ENCODE measurements around the gene CLCA1. TPM values are rescaled to one million over a fixed set of nuclear protein-coding genes. Genes with fewer than 3 reads are reported as not detected.

CLCA1 gene
- total RNA-seq, 1 donor from 2014 or later, result not detected

GRCh38 chr1:86515597-86515996 lies 46.9 kb downstream of the CLCA1 start:
- Histone ChIP-seq H3K9me3 (no peaks in the 10 kb centered on the region), H3K36me3 (no peaks in the 10 kb centered on the region), H3K4me3 (no peak overlapping the region), H3K27ac (no peak overlapping the region), H3K27me3 (no peaks in the 10 kb centered on the region), H3K4me1 (no peaks in the 10 kb centered on the region)
- DNase-seq (no peak), ATAC-seq (peak; percentile 53)
- TF ChIP-seq CTCF (IDR thresholded peaks at IDR 0.05), result peak; percentile 36
- intact Hi-C loops (cut with DNase I), result no loop called here

GRCh38 chr1:86516335-86516734 lies 47.6 kb downstream of the CLCA1 start:
- DNase-seq (no peak), ATAC-seq (no peak)
- Histone ChIP-seq H3K36me3 (no peaks in the 10 kb centered on the region), H3K27ac (no peak overlapping the region), H3K4me1 (no peaks in the 10 kb centered on the region), H3K9me3 (no peaks in the 10 kb centered on the region), H3K27me3 (no peaks in the 10 kb centered on the region), H3K4me3 (no peak overlapping the region)
- no peak for TF ChIP-seq CTCF (IDR thresholded peaks at IDR 0.05)
- intact Hi-C loops (cut with DNase I), result no loop called here

DNA sequence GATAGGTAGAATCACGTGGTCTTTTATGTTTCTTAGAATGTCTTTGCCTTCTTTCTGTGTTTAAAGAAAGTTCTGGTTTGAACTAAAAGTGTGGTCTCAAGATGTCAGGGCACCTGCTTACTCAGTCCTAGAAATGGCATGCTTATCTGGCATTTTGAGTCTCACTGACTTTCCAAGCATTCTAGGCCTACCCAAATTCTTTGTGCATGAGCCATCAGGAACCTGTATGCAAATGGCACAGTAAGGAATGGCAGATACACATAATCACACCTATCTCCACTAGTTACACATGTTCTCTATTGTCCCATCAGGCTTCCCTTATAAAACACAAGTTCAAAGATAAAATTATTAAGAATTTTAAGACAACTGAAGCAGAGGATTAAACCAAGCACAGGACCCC lies 48.6 kb downstream of the CLCA1 start:
- no peak for DNase-seq
- peak; percentile 67 for ATAC-seq
- no peaks in the 10 kb centered on the region for H3K27me3 ChIP-seq
- no peak overlapping the region for H3K4me3 ChIP-seq
- no peaks in the 10 kb centered on the region for H3K4me1 ChIP-seq
- intact Hi-C loops (cut with DNase I), result no loop called here
- no peaks in the 10 kb centered on the region for H3K9me3 ChIP-seq
- no peak for TF ChIP-seq CTCF (IDR thresholded peaks at IDR 0.05)
- H3K27ac ChIP-seq, result no peak overlapping the region
- H3K36me3 ChIP-seq, result no peaks in the 10 kb centered on the region

- intact Hi-C loops (cut with DNase I), result no loop called here
Measured at GRCh38 chr1:86520789-86521521, 52.2 kb downstream of the CLCA1 start.

GRCh38 chr1:86521522-86521891 lies 52.8 kb downstream of the CLCA1 start:
- no peak for DNase-seq
- H3K27me3 ChIP-seq, result no peaks in the 10 kb centered on the region
- no peaks in the 10 kb centered on the region for H3K9me3 ChIP-seq
- H3K4me1 ChIP-seq, result no peaks in the 10 kb centered on the region
- no peaks in the 10 kb centered on the region for H3K36me3 ChIP-seq
- H3K27ac ChIP-seq, result no peak overlapping the region
- no peak overlapping the region for H3K4me3 ChIP-seq
- ATAC-seq, result no peak
- no peak for TF ChIP-seq CTCF (IDR thresholded peaks at IDR 0.05)
- intact Hi-C loops (cut with DNase I), result no loop called here

More at GRCh38 chr1:86520789-86521521, 52.2 kb downstream of the CLCA1 start:
- no peak for TF ChIP-seq CTCF (IDR thresholded peaks at IDR 0.05)
- H3K9me3 ChIP-seq, result no peaks in the 10 kb centered on the region
- H3K27me3 ChIP-seq, result no peaks in the 10 kb centered on the region
- no peak for ATAC-seq
- no peak for DNase-seq
- no peaks in the 10 kb centered on the region for H3K4me1 ChIP-seq
- no peak overlapping the region for H3K4me3 ChIP-seq
- no peaks in the 10 kb centered on the region for H3K36me3 ChIP-seq
- H3K27ac ChIP-seq, result no peak overlapping the region

GRCh38 chr1:86522240-86522639 lies 53.5 kb downstream of the CLCA1 start:
- TF ChIP-seq CTCF (IDR thresholded peaks at IDR 0.05), result no peak
- intact Hi-C loops (cut with DNase I), result no loop called here
- H3K4me3 ChIP-seq, result no peak overlapping the region

More at GRCh38 chr1:86522240-86522639, 53.5 kb downstream of the CLCA1 start:
- H3K36me3 ChIP-seq, result no peaks in the 10 kb centered on the region
- H3K27ac ChIP-seq, result no peak overlapping the region
- DNase-seq, result no peak
- no peaks in the 10 kb centered on the region for H3K27me3 ChIP-seq
- ATAC-seq, result no peak
- H3K9me3 ChIP-seq, result no peaks in the 10 kb centered on the region
- no peaks in the 10 kb centered on the region for H3K4me1 ChIP-seq

All from upper lobe of right lung (tissue), 1 donor.